ENCODE data around the gene REN. TPM values are rescaled to one million over a fixed set of nuclear protein-coding genes. Genes with fewer than 3 reads are reported as not detected.

Gene REN
- total RNA-seq, 1 experiment from 2014 or later: 0.81 TPM

- no peak for DNase-seq
- no peaks in the 10 kb centered on the region for H3K9me3 ChIP-seq (ENCODE audit: insufficient read depth, low read depth)
- H3K4me1 ChIP-seq (replicated peaks; ENCODE audit: insufficient read depth): peaks cover 28% of the 10 kb centered on the region
- H3K36me3 ChIP-seq (ENCODE audit: low read depth): peaks cover 32% of the 10 kb centered on the region
- intact Hi-C loops (cut with micrococcal nuclease; ENCODE audit: unreplicated experiment): no loop called here
- H3K4me2 ChIP-seq: no peak overlapping the region
- no peak overlapping the region for H2AFZ ChIP-seq
- H3K27me3 ChIP-seq (ENCODE audit: insufficient read depth, low read depth): no peaks in the 10 kb centered on the region
- no peak overlapping the region for H3K27ac ChIP-seq
- H3K4me3 ChIP-seq: no peak overlapping the region
- peaks cover 9% of the 10 kb centered on the region; the same call in 1 of the 2 replicates for H4K20me1 ChIP-seq (ENCODE audit: insufficient read depth)
- ChIA-PET POLR2A (ENCODE audit: unreplicated experiment) (interaction anchor here (0.6 kb wide), 1 partner anchor 286 kb away, joined by 5 read pairs; no protein-coding TSS in a partner anchor), CTCF (interaction anchor here (0.6 kb wide), 1 partner anchor 68 kb away, joined by 3 read pairs; no protein-coding TSS in a partner anchor)
- peaks cover 5% of the 10 kb centered on the region; the same call in 1 of the 2 replicates for H3F3A ChIP-seq (ENCODE audit: insufficient read depth, low read depth)
- TF ChIP-seq, protein P1, sequence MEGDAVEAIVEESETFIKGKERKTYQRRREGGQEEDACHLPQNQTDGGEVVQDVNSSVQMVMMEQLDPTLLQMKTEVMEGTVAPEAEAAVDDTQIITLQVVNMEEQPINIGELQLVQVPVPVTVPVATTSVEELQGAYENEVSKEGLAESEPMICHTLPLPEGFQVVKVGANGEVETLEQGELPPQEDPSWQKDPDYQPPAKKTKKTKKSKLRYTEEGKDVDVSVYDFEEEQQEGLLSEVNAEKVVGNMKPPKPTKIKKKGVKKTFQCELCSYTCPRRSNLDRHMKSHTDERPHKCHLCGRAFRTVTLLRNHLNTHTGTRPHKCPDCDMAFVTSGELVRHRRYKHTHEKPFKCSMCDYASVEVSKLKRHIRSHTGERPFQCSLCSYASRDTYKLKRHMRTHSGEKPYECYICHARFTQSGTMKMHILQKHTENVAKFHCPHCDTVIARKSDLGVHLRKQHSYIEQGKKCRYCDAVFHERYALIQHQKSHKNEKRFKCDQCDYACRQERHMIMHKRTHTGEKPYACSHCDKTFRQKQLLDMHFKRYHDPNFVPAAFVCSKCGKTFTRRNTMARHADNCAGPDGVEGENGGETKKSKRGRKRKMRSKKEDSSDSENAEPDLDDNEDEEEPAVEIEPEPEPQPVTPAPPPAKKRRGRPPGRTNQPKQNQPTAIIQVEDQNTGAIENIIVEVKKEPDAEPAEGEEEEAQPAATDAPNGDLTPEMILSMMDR (conservative IDR thresholded peaks at IDR 0.05): no peak
- TF ChIP-seq EZH2 (IDR thresholded peaks at IDR 0.05; ENCODE audit: low read depth): no peak
- H3K9me2 ChIP-seq (ENCODE audit: insufficient read depth): no peaks in the 10 kb centered on the region
- no TSS peak for BruUV-seq (replicated peaks)
- peaks cover 50% of the 10 kb centered on the region for H3K79me2 ChIP-seq (ENCODE audit: low read depth)
Measured at GRCh38 chr1:204116539-204116938, 49.6 kb downstream of the REN start.

DNA sequence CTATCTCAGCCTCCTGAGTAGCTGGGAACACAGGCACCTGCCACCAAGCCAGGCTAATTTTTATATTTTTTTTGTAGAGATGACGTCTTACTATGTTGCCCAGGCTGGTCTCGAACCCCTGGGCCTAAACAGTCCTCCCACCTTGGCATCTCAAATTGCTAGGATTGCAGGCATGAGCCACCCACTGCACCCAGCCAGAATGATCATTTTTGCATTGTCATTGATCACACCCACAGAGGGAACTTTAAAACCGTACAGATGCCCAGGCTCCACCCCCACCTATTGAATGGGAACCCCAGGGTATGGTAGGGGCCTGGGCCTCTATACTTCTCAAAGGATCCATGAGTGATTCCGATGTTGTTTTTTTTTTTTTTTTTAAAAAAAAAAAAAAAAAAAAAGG is 51.0 kb downstream of the REN start:
- peaks cover 64% of the 10 kb centered on the region for H3K79me2 ChIP-seq (ENCODE audit: low read depth)

DNA sequence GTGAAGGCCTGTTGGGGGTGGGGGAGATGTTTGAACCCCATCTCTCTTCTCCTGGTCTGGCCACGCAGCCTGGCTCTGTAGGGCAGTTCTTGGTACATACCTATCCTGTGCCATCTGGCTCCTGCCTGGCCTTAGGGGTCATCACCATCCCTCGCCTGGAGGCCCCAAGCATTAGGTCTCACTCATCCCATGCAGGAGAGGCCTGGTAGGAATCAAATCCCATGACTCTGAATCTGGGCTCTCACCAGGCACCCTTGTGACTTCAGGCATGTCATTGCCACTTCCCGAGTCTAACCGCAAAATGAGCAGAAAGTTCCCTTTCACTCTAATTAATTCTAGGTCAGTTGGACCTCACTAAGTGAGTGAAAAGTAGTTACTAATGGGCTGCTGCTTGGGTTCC is 51.5 kb downstream of the REN start:
- TF ChIP-seq, protein P1 (conservative IDR thresholded peaks at IDR 0.05): no peak
- no peak for TF ChIP-seq EZH2 (IDR thresholded peaks at IDR 0.05; ENCODE audit: low read depth)
- CTCF ChIA-PET: no interaction called here
- POLR2A ChIA-PET (ENCODE audit: unreplicated experiment): no interaction called here
- Histone ChIP-seq H3K4me2 (no peak overlapping the region), H3K9me2 (ENCODE audit: insufficient read depth) (no peaks in the 10 kb centered on the region), H3F3A (ENCODE audit: insufficient read depth, low read depth) (peaks cover 17% of the 10 kb centered on the region; the same call in 1 of the 2 replicates), H3K9me3 (ENCODE audit: insufficient read depth, low read depth) (no peaks in the 10 kb centered on the region), H3K4me3 (no peak overlapping the region), H3K4me1 (replicated peaks; ENCODE audit: insufficient read depth) (peaks cover 47% of the 10 kb centered on the region), H3K79me2 (ENCODE audit: low read depth) (peaks cover 69% of the 10 kb centered on the region), H2AFZ (no peak overlapping the region), H3K36me3 (ENCODE audit: low read depth) (peaks cover 18% of the 10 kb centered on the region), H3K27me3 (ENCODE audit: insufficient read depth, low read depth) (no peaks in the 10 kb centered on the region), H4K20me1 (ENCODE audit: insufficient read depth) (peaks cover 16% of the 10 kb centered on the region), H3K27ac (0 out of 2 replicates have a peak overlapping the region, but pooled peaks have one; percentile 31)
- DNase-seq: no peak
- intact Hi-C loops (cut with micrococcal nuclease; ENCODE audit: unreplicated experiment): no loop called here
- BruUV-seq (replicated peaks): no TSS peak

More for the DNA sequence above, 51.0 kb downstream of the REN start:
- Histone ChIP-seq H3K36me3 (ENCODE audit: low read depth) (peaks cover 22% of the 10 kb centered on the region), H3K9me3 (ENCODE audit: insufficient read depth, low read depth) (no peaks in the 10 kb centered on the region), H3K4me1 (replicated peaks; ENCODE audit: insufficient read depth) (peaks cover 42% of the 10 kb centered on the region), H3K9me2 (ENCODE audit: insufficient read depth) (no peaks in the 10 kb centered on the region), H3K4me3 (no peak overlapping the region), H2AFZ (no peak overlapping the region), H4K20me1 (ENCODE audit: insufficient read depth) (peaks cover 16% of the 10 kb centered on the region), H3F3A (ENCODE audit: insufficient read depth, low read depth) (peaks cover 17% of the 10 kb centered on the region; the same call in 1 of the 2 replicates), H3K27me3 (ENCODE audit: insufficient read depth, low read depth) (no peaks in the 10 kb centered on the region), H3K4me2 (no peak overlapping the region), H3K27ac (0 out of 2 replicates have a peak overlapping the region, but pooled peaks have one; percentile 31)
- DNase-seq: no peak
- ChIA-PET CTCF (interaction anchor here (0.7 kb wide), 1 partner anchor 24 kb away, joined by 16 read pairs; no protein-coding TSS in a partner anchor), POLR2A (ENCODE audit: unreplicated experiment) (no interaction called here)
- BruUV-seq (replicated peaks): no TSS peak
- intact Hi-C loops (cut with micrococcal nuclease; ENCODE audit: unreplicated experiment): no loop called here
- no peak for TF ChIP-seq EZH2 (IDR thresholded peaks at IDR 0.05; ENCODE audit: low read depth)
- TF ChIP-seq, protein P1 (conservative IDR thresholded peaks at IDR 0.05): no peak

All from PC-9 (cell line).